Measurements from ENCODE around the gene UBE2J1. TPM values are rescaled to one million over a fixed set of nuclear protein-coding genes. Genes with fewer than 3 reads are reported as not detected.

UBE2J1 gene
- total RNA-seq, 1 donor from 2014 or later = 13.1 TPM

- Histone ChIP-seq H3K4me3 (no peak overlapping the region), H3K36me3 (peaks cover 11% of the 10 kb centered on the region), H3K27ac (replicated peaks) (no peak overlapping the region), H3K27me3 (ENCODE audit: low read depth) (no peaks in the 10 kb centered on the region), H3K4me1 (peaks cover 24% of the 10 kb centered on the region), H3K9me3 (replicated peaks) (peaks cover 8% of the 10 kb centered on the region)
- no peak for DNase-seq
- TF ChIP-seq CTCF (IDR thresholded peaks at IDR 0.05; ENCODE audit: borderline replicate concordance) = no peak
- intact Hi-C loops (cut with micrococcal nuclease) = no loop called here
Measured at GRCh38 chr6:89321131-89321970, 31.2 kb downstream of the UBE2J1 start.

GRCh38 chr6:89320012-89320559 is 32.4 kb downstream of the UBE2J1 start:
- no peaks in the 10 kb centered on the region for H3K27me3 ChIP-seq (ENCODE audit: low read depth)
- no peak for DNase-seq
- intact Hi-C loops (cut with micrococcal nuclease) = no loop called here
- no peak overlapping the region for H3K4me3 ChIP-seq
- peaks cover 8% of the 10 kb centered on the region for H3K9me3 ChIP-seq (replicated peaks)
- peaks cover 4% of the 10 kb centered on the region for H3K36me3 ChIP-seq
- no peak for TF ChIP-seq CTCF (IDR thresholded peaks at IDR 0.05; ENCODE audit: borderline replicate concordance)
- H3K27ac ChIP-seq (replicated peaks) = no peak overlapping the region
- H3K4me1 ChIP-seq = peaks cover 25% of the 10 kb centered on the region

GRCh38 chr6:89317067-89317466 is 35.5 kb downstream of the UBE2J1 start:
- intact Hi-C loops (cut with micrococcal nuclease) = loop anchor here (10.0 kb wide), 1 partner anchor 48 kb away; no protein-coding TSS in a partner anchor
- H3K4me3 ChIP-seq = no peak overlapping the region
- H3K27ac ChIP-seq (replicated peaks) = no peak overlapping the region
- TF ChIP-seq CTCF (IDR thresholded peaks at IDR 0.05; ENCODE audit: borderline replicate concordance) = no peak
- H3K9me3 ChIP-seq (replicated peaks) = peaks cover 8% of the 10 kb centered on the region
- no peak for DNase-seq
- peaks cover 4% of the 10 kb centered on the region for H3K36me3 ChIP-seq
- peaks cover 36% of the 10 kb centered on the region for H3K4me1 ChIP-seq
- no peaks in the 10 kb centered on the region for H3K27me3 ChIP-seq (ENCODE audit: low read depth)

- Histone ChIP-seq H3K36me3 (peaks cover 2% of the 10 kb centered on the region), H3K27ac (replicated peaks) (peak within 1 kb of the TSS; percentile 24), H3K4me1 (peaks cover 42% of the 10 kb centered on the region), H3K9me3 (replicated peaks) (peaks cover 5% of the 10 kb centered on the region), H3K27me3 (ENCODE audit: low read depth) (no peaks in the 10 kb centered on the region), H3K4me3 (no peak within 1 kb of the TSS)
- intact Hi-C loops (cut with micrococcal nuclease) = loop anchor here (10.0 kb wide), 1 partner anchor 49 kb away; no protein-coding TSS in a partner anchor
- TF ChIP-seq CTCF (IDR thresholded peaks at IDR 0.05; ENCODE audit: borderline replicate concordance) = no peak
- no peak for DNase-seq
Measured at GRCh38 chr6:89315249-89315885, 37.2 kb downstream of the UBE2J1 start, which contains the start of gene GABRR2. Gene GABRR2, minus strand, starts transcription at chr6:89315299. Its CDS starts 134 bp downstream, at chr6:89315165.

- no peak for TF ChIP-seq CTCF (IDR thresholded peaks at IDR 0.05; ENCODE audit: borderline replicate concordance)
- peaks cover 42% of the 10 kb centered on the region for H3K4me1 ChIP-seq
- H3K27ac ChIP-seq (replicated peaks) = peak overlapping the region; percentile 24
- intact Hi-C loops (cut with micrococcal nuclease) = loop anchor here (10.0 kb wide), 1 partner anchor 50 kb away; no protein-coding TSS in a partner anchor
- no peaks in the 10 kb centered on the region for H3K9me3 ChIP-seq (replicated peaks)
- H3K4me3 ChIP-seq = no peak overlapping the region
- H3K27me3 ChIP-seq (ENCODE audit: low read depth) = no peaks in the 10 kb centered on the region
- no peaks in the 10 kb centered on the region for H3K36me3 ChIP-seq
- no peak for DNase-seq
Measured at GRCh38 chr6:89314692-89315091, 37.8 kb downstream of the UBE2J1 start.

Measured in left ventricle myocardium inferior (tissue), 1 donor.